Cardiac fibroblast (primary cell): ENCODE measurements around the gene FOXO6.
A peak's percentile ranks its signal among the peaks of the same experiment; 100 is the strongest.

Source experiments
- DNase-seq, 2 donors: peaks; one replicate each; pipeline versions ENCODE4 v3.0.0 to v3.0.0-alpha.2; 2010; ENCODE audit warnings: low read depth in 2 of 2
- H3K4me3 ChIP-seq, 2 donors: replicated peaks in 1 of 2; 1 replicate in 1 of 2; 2 replicates in 1 of 2; pipeline ENCODE4 v1.5.1; 2011; ENCODE audit warnings: low read depth in 2 of 2, low read length in 2 of 2, mild to moderate bottlenecking in 2 of 2, moderate library complexity in 1 of 2
- TF ChIP-seq, protein P1 (sequence below): IDR thresholded peaks from one replicate; pipeline ENCODE4 v1.5.1; 2011; ENCODE audit warnings: low read depth, mild to moderate bottlenecking, low read length, inconsistent platforms

The FOXO6 gene

DNA sequence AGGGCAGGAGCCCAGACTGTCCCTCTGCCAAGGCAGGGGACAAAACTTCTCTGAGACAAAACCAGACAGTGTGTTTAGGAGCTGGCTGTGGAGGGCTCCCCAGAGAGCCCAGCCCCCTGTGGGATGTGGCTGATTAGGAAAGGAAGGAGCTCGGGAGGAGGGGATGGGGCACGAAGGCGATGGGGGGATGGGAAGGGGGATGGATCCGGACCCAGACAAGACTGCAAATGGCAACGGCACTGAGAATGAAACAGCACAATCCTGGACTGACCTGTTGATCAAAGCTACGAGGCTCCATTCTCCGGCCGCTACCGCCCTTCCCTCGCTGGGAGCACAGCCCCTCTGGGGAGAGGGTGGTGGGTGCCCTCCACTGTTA lies 33.1 kb downstream of the FOXO6 start:
- no peak overlapping the region for H3K4me3 ChIP-seq
- TF ChIP-seq, protein P1, sequence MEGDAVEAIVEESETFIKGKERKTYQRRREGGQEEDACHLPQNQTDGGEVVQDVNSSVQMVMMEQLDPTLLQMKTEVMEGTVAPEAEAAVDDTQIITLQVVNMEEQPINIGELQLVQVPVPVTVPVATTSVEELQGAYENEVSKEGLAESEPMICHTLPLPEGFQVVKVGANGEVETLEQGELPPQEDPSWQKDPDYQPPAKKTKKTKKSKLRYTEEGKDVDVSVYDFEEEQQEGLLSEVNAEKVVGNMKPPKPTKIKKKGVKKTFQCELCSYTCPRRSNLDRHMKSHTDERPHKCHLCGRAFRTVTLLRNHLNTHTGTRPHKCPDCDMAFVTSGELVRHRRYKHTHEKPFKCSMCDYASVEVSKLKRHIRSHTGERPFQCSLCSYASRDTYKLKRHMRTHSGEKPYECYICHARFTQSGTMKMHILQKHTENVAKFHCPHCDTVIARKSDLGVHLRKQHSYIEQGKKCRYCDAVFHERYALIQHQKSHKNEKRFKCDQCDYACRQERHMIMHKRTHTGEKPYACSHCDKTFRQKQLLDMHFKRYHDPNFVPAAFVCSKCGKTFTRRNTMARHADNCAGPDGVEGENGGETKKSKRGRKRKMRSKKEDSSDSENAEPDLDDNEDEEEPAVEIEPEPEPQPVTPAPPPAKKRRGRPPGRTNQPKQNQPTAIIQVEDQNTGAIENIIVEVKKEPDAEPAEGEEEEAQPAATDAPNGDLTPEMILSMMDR: no peak
- no peak for DNase-seq

DNA sequence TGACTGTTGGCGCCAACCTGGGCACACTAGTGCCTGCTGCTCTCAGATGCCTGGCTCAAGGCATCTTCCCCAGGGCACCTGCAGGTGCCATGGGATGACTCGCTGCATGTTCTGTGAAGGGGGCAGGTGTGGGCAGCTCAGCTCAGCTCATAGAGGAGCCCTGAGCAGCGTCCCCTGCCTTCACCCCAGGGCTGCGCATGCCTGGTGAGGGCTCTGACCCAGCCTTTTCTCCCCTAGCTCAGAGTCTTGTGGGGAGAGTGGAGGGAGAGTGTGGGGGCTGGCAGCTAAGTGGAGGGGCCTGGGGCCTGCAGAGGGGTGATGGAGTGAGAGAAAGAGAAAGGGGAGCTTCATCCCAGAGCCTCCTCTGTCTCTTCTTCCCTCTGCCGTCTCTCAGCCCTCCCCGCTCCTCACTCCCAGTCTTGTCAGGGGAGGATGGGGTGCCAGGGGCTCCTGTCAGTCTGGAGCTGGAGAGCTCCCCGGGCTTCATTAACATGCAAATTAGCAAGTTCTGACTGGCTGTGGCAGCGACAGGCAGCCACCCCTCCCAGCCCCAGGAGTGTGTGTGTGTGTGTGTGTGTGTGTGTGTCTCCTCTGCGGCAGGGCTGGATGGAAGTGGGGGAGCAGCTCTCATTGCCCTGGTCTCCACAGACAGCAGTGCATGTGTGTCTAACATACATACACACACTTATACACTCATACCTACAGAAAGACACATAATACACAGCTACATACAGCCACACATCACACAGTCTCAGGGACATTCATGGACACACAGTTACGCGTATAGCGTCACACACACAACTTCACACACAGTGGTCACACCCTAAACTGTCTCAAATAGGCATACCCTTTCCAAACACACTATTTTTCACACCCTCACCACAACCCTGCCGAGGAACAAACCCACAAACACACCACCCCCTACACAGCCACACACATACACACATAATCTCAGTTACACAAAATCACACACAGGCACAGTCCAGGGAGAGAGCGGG lies 34.0 kb downstream of the FOXO6 start:
- H3K4me3 ChIP-seq: no peak overlapping the region
- peak in 1 of 2 donors; percentile 26 for DNase-seq
- TF ChIP-seq, protein P1: no peak

DNA sequence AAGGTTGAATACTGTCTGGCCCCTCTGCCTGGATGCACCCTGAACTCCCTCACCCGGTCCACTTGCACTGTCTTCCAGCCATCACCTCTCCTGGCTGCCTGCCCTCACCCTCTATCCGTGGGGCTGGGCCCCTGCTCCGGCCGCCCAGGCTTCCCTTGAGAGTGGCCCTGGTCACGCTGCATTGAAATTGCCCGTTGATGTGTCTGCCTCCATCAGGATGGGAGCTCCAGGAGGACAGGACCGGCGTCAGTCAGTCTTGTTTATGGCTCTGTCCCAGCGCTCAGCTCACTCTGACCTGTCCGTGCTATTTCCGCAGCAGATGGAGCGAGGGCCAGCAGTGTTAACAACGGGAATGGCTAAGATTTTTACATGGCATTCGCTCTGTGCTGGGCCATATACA lies 34.9 kb downstream of the FOXO6 start:
- H3K4me3 ChIP-seq: no peak overlapping the region
- TF ChIP-seq, protein P1: no peak
- no peak for DNase-seq

DNA sequence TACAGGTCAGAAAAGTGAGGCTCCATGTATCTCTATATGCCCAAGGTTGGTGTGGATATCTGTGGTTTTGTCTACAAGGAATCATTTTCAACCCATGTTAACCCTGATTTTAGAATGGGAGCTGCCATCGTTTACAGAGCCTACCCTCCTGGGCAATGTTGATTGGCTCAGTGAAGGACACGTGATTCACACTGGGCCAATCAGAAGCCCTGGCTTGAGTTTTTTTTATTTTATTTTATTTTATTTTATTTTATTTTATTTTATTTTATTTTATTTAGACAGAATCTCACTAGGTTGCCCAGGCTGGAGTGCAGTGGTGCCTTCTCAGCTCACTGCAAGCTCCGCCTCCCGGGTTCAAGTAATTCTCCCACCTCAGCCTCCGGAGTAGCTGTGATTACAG lies 35.8 kb downstream of the FOXO6 start:
- no peak for DNase-seq
- TF ChIP-seq, protein P1: no peak
- H3K4me3 ChIP-seq: no peak overlapping the region

DNA sequence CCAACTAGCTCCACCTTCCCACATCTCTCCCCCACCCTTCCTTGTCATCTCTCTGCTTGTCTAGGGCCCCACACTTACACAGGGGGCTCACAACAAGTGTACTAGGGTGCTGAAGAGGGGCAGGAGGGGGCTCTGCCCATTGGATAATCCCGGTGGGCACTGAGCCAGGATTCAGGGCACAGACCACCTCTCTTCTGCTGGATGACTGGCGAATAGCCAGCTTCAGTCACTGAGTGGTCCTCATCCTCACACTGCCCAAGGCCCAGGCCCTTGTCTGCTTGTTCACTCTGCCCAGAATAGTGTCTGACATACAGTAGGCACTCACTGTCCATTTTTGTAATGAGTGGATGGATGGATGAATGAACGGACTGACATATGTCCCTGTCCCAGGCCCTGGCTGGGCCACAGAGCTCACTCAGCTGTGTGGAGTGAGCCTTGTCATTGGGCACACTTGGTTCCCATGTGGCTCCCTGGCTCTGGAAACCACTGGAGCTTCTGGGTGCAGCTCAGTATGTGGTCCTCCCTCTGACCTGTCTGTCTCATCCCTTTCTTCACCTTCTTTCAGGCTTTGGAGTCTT lies 36.6 kb downstream of the FOXO6 start:
- TF ChIP-seq, protein P1: no peak
- H3K4me3 ChIP-seq: no peak overlapping the region
- DNase-seq: no peak

DNA sequence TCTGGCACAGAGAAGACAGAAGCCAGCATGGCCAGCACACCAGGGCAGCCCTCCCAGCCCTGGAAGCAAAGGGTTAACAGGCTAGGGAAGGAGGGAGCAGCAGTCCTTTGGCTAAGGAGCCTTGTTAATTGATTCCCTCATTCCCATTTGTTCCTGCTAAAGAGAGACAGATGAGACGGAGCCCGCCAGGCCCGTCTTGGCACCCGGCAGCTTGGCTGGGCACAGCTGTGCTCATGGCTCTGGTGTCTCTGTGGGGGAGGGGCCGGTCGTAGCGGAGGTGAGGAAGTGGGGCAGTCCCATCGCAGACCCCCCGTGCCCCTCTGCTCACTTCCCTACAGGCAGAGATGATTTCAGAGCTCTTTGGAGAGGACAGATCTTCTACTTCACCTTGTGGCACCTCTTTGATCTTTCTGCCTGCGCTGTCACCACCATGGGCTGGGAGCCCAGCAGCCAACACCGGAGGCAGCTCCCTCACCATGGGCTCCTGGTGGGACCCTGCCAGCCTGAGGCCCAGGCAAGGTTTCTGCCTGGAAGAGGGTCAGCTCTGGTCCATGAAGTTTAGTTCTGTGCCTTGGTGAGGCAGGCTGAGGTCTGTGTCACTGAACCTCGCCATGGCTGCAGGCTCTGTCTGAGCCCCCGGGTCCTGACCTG lies 38.0 kb downstream of the FOXO6 start:
- DNase-seq: no peak
- H3K4me3 ChIP-seq: no peak overlapping the region
- TF ChIP-seq, protein P1: no peak
